Neural progenitor cell (in vitro differentiated cells): ENCODE results near the gene LRR1.

Experiments used
- EZH2 ChIP-seq: fragments of 200-600 bp; sonication (generic); IDR thresholded peaks from 2 replicates; pipeline ENCODE4 v1.6.1; 2017; ENCODE audit warnings: antibody characterized with exemption, mild to moderate bottlenecking, moderate library complexity
- EZH2phosphoT487 ChIP-seq: fragments of 200-600 bp; sonication (generic); IDR thresholded peaks from 2 replicates; pipeline ENCODE4 v1.6.1; 2017; ENCODE audit warnings: antibody characterized with exemption
- TF ChIP-seq, protein P1 (sequence below): fragments of 200-600 bp; sonication (generic); IDR thresholded peaks from 2 replicates; pipeline ENCODE4 v1.5.1; 2017; ENCODE audit warnings: antibody characterized with exemption, mild to moderate bottlenecking

DNA sequence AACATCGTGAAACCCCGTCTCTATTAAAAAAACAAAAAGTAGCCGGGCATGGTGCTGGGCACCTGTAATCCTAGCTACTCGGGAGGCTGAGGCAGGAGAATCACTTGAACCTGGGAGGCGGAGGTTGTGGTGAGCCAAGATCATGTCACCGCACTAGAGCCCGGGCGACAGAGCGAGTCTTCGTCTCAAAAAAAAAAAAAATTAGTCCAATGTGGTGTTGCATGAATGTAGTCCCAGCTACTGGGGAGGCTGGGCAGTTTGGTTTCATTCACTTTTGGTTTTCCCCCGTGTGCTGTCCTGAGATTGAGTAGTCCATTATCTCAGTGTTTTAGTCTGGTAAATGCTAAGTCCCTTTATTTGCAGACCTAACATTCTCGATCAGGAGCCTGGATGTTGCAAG is 32.0 kb upstream of the LRR1 start:
- TF ChIP-seq, protein P1, sequence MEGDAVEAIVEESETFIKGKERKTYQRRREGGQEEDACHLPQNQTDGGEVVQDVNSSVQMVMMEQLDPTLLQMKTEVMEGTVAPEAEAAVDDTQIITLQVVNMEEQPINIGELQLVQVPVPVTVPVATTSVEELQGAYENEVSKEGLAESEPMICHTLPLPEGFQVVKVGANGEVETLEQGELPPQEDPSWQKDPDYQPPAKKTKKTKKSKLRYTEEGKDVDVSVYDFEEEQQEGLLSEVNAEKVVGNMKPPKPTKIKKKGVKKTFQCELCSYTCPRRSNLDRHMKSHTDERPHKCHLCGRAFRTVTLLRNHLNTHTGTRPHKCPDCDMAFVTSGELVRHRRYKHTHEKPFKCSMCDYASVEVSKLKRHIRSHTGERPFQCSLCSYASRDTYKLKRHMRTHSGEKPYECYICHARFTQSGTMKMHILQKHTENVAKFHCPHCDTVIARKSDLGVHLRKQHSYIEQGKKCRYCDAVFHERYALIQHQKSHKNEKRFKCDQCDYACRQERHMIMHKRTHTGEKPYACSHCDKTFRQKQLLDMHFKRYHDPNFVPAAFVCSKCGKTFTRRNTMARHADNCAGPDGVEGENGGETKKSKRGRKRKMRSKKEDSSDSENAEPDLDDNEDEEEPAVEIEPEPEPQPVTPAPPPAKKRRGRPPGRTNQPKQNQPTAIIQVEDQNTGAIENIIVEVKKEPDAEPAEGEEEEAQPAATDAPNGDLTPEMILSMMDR, result no peak
- TF ChIP-seq EZH2phosphoT487, result no peak
- no peak for TF ChIP-seq EZH2
